Right cardiac atrium (tissue), 5 donors: ENCODE data around the gene CSTPP1. TPM values are rescaled to one million over a fixed set of nuclear protein-coding genes. Genes with fewer than 3 reads are reported as not detected.
A peak's percentile ranks its signal among the peaks of the same experiment; 100 is the strongest.

Experiments used
- ATAC-seq, 2 donors: fragments of 200-7000 bp; cut with Tn5 transposase; one replicate each; pipeline versions ENCODE4 v1.8.0 to v1.9.1; 2020; ENCODE audit warnings: moderate library complexity in 2 of 2, mild to moderate bottlenecking in 1 of 2
- DNase-seq, 3 donors: peaks; one replicate each; pipeline ENCODE4 v3.0.0-alpha.2; 2020
- H3K27ac ChIP-seq: one replicate; pipeline ENCODE4 v1.5.1; 2013; ENCODE audit warnings: mild to moderate bottlenecking, low read length, control low read depth, moderate library complexity
- H3K27me3 ChIP-seq: one replicate; pipeline ENCODE4 v1.6.1; 2013; ENCODE audit not compliant: control insufficient read depth, insufficient read depth
- H3K4me1 ChIP-seq: one replicate; pipeline ENCODE4 v1.6.1; 2013; ENCODE audit warnings: low read length; ENCODE audit not compliant: control insufficient read depth, insufficient read depth
- H3K4me3 ChIP-seq: one replicate; pipeline ENCODE4 v1.5.1; 2013; ENCODE audit warnings: low read length, control low read depth
- H3K9me3 ChIP-seq: one replicate; pipeline ENCODE4 v1.6.1; 2013; ENCODE audit warnings: low read length; ENCODE audit not compliant: control insufficient read depth
- WGBS: extraction: QIAGEN DNeasy Blood & Tissue Kit; methylation state at CpG from one replicate; pipeline ENCODE4 v1.1.7; 2013; 5-methylcytosine and 5-hydroxymethylcytosine counted together
- intact Hi-C, 4 donors: fragments of 100-400 bp; cut with DNase I; formaldehyde crosslinking; loops; one replicate each; pipeline versions ENCODE4 v1.11.0 to v1.14.0; 2022 to 2023
- polyA plus RNA-seq: library from polyadenylated mRNA; stranded (reverse); fragments of 200-250 nt; gene quantifications from one replicate; pipeline ENCODE4 v1.2.3, GENCODE V29; 2013
- total RNA-seq, 4 donors: library from RNA; stranded (reverse); fragmentation: NEBNext Ultra II Directional; extraction: Animal tissue kit (Norgen Biotek cat#: 25700); gene quantifications; one replicate each; pipeline ENCODE4 v1.2.1, GENCODE V29; 2021
- donor health status: healthy with polysubstance abuse.
- donor health status: DM: no; HTN: yes; CAD: no.
- donor health status: DM: no; HTN: no; CAD: no.
- donor health status: DM: no; HTN: yes; CAD: no; lungs with severe emphysema.
- donor health status: DM: yes; HTN: yes; CAD: no.

Gene CSTPP1
- total and polyA plus RNA-seq, 5 donors, result 12.7 to 17.5 (median 15.6) TPM

GRCh38 chr11:47182380-47182779 lies 245.8 kb downstream of the CSTPP1 start:
- DNase-seq (no peak), ATAC-seq (no peak)
- H3K4me1 ChIP-seq, result peaks cover 8% of the 10 kb centered on the region
- H3K9me3 ChIP-seq, result no peaks in the 10 kb centered on the region
- H3K27me3 ChIP-seq, result no peaks in the 10 kb centered on the region
- 80% methylated on average over 17 of the region's 17 CpGs for WGBS
- H3K4me3 ChIP-seq, result peak overlapping the region; percentile 26
- intact Hi-C loops, result loop anchor here in 2 of 4 donors (5.0 to 10.0 kb wide), 2 partner anchors 75 to 172 kb away; partner anchors contain the start of genes MYBPC3 (in 1 of the 2) and NR1H3 (in 1 of the 2)
- peak overlapping the region; percentile 68 for H3K27ac ChIP-seq

DNA sequence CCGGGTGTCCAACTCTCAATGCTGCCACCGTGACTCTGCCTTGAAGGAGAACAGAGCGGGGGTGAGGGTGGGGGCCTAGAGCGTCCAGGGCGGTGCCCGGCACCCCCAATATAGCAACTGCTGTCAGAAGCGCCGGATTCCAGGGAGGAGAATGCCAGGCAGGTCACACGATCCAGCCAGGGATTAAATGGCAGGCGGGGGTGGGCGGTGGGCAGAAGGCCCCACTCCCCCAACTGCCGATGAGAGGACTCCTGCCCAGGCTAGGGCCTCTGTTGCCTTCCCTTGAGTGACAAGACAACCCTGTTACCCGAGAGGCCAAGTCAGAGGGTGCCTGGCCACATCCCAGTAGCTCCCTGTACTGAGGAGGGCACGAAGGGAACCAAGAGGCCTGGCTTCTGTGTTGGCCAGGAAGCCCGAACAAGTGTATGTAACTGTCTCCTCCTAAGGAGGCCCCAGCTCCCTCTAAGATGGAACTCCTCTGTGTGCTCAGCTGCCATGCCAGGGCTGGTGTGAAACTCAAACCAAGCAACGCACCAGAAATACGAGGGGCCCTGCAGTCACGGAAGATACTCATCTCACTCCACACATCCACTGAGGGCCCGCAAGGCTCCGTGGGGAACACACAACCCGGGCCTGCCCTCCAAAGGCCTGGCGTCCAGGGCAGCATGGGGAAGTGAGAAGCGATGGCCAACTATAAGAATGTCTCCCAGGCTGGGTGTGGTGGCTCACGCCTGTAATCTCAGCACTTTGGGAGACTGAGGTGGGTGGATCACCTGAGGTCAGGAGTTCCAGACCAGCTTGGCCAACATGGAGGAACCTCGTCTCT lies 246.7 kb downstream of the CSTPP1 start:
- 75% methylated on average over 25 of the region's 25 CpGs for WGBS
- no peak for DNase-seq
- Histone ChIP-seq H3K27me3 (no peaks in the 10 kb centered on the region), H3K4me1 (no peaks in the 10 kb centered on the region), H3K27ac (peak overlapping the region; percentile 97), H3K9me3 (no peaks in the 10 kb centered on the region), H3K4me3 (no peak overlapping the region)
- intact Hi-C loops, result loop anchor here in 2 of 4 donors (5.0 to 10.0 kb wide), 2 partner anchors 74 to 172 kb away; partner anchors contain the start of genes MYBPC3 (in 1 of the 2) and NR1H3 (in 1 of the 2)
- ATAC-seq, result peak; percentile 7 to 21

DNA sequence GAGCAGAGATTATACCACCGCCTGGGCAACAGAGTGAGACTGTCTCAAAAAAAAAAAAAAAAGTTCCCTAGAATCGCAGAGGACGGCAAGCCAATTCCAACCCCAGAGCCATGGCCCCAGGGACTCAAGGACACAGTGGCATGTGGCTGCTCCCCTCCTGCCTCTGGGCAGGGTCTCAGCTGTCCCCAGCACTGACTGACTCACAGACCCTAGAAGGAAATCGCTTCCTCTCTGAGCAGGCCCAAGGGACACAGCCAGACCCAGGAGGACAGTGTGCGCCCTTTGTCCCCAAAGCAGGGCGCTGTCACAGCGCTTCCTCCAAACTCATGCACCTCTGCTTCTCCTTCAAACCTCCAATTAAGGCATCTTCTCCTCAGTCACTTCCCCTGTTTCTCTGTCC lies 247.4 kb downstream of the CSTPP1 start:
- DNase-seq (no peak), ATAC-seq (no peak)
- no peaks in the 10 kb centered on the region for H3K4me1 ChIP-seq
- no peaks in the 10 kb centered on the region for H3K27me3 ChIP-seq
- H3K27ac ChIP-seq, result peak overlapping the region; percentile 97
- no peak overlapping the region for H3K4me3 ChIP-seq
- H3K9me3 ChIP-seq, result no peaks in the 10 kb centered on the region
- 80% methylated on average over 7 of the region's 7 CpGs for WGBS
- intact Hi-C loops, result loop anchor here in 2 of 4 donors (5.0 to 10.0 kb wide), 2 partner anchors 73 to 171 kb away; partner anchors contain the start of genes MYBPC3 (in 1 of the 2) and NR1H3 (in 1 of the 2)

- DNase-seq (peak in 1 of 3 donors; percentile 68), ATAC-seq (peak in 1 of 2 donors; percentile 6)
- Histone ChIP-seq H3K27ac (peak overlapping the region; percentile 97), H3K4me3 (peak overlapping the region; percentile 70), H3K27me3 (no peaks in the 10 kb centered on the region), H3K9me3 (no peaks in the 10 kb centered on the region), H3K4me1 (no peaks in the 10 kb centered on the region)
- intact Hi-C loops, result loop anchor here in 2 of 4 donors (5.0 to 10.0 kb wide), 2 partner anchors 72 to 170 kb away; partner anchors contain the start of genes MYBPC3 (in 1 of the 2) and NR1H3 (in 1 of the 2)
- whole genome bisulfite sequencing, result 33% methylated on average over 13 of the region's 13 CpGs
Observed at GRCh38 chr11:47184711-47185304, 248.2 kb downstream of the CSTPP1 start.

DNA sequence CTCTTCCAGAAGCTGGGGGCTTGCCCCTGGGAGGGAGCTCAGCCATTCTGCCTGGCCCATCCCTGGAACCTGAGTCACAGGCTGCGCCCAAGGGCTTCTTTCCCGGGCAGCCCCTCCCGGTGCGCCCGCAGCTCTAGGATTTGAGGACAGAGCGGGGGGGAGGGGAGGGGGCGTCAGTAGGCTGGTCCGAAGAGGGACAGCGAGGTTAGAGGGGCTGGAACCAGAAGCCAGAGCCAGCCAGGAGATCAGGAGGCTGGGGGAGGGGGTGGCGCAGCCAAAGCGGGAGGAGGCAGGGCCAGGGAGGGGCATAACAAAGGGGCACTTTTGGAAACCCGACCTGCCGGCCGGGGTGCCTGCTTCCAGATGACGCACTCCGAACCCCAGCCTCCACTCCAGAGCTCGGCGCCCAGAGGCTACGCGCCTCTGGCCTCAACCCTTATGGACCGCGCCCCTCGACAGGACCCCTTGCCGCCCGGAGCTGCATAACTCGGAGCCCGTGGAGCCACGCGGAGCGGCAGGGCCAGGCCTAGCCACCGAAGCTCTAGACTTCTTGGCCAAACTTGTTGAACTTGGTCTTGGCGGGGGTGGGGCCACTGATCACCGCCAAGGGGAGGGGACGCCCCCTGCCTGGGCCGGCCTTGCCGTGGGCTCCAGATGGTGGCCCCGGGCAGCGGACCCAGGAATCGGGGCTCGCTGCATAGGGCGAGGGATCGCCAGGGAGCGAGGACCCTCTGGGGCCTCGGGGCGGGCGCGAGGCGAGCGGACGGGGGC lies 248.9 kb downstream of the CSTPP1 start:
- no peaks in the 10 kb centered on the region for H3K27me3 ChIP-seq
- WGBS, result 6% methylated on average over 50 of the region's 50 CpGs
- ATAC-seq, result peak; percentile 25 to 42
- H3K9me3 ChIP-seq, result no peaks in the 10 kb centered on the region
- H3K27ac ChIP-seq, result peak overlapping the region; percentile 97
- no peaks in the 10 kb centered on the region for H3K4me1 ChIP-seq
- peak overlapping the region; percentile 70 for H3K4me3 ChIP-seq
- DNase-seq, result peak; percentile 61 to 88 (median 84)
- intact Hi-C loops, result loop anchor here in 1 of 4 donors (10.0 kb wide), 1 partner anchor 169 kb away; the partner anchor contains the start of gene MYBPC3

- no peaks in the 10 kb centered on the region for H3K4me1 ChIP-seq
- H3K27ac ChIP-seq, result peak within 1 kb of the TSS; percentile 97
- H3K9me3 ChIP-seq, result no peaks in the 10 kb centered on the region
- DNase-seq, result peak; percentile 49 to 84 (median 77)
- H3K27me3 ChIP-seq, result no peaks in the 10 kb centered on the region
- intact Hi-C loops, result loop anchor here in 1 of 4 donors (10.0 kb wide), 1 partner anchor 169 kb away; the partner anchor contains the start of gene MYBPC3
- peak; percentile 56 to 61 for ATAC-seq
- H3K4me3 ChIP-seq, result peak within 1 kb of the TSS; percentile 70
- under 1% methylated on average over 80 of the region's 80 CpGs for WGBS
Observed at GRCh38 chr11:47186076-47186699, 249.6 kb downstream of the CSTPP1 start, which contains the start of gene PACSIN3. TSS of gene PACSIN3 (minus strand) at chr11:47186434. CDS start at chr11:47182727, 3,707 bp downstream.

- Histone ChIP-seq H3K9me3 (no peaks in the 10 kb centered on the region), H3K27ac (peak overlapping the region; percentile 83), H3K4me3 (peak overlapping the region; percentile 70), H3K27me3 (no peaks in the 10 kb centered on the region), H3K4me1 (no peaks in the 10 kb centered on the region)
- DNase-seq (peak; percentile 51 to 81 (median 80)), ATAC-seq (peak; percentile 38 to 40)
- WGBS, result under 1% methylated on average over 63 of the region's 63 CpGs
- intact Hi-C loops, result loop anchor here in 1 of 4 donors (10.0 kb wide), 1 partner anchor 168 kb away; the partner anchor contains the start of gene MYBPC3
Observed at GRCh38 chr11:47186700-47187695, 250.4 kb downstream of the CSTPP1 start.

DNA sequence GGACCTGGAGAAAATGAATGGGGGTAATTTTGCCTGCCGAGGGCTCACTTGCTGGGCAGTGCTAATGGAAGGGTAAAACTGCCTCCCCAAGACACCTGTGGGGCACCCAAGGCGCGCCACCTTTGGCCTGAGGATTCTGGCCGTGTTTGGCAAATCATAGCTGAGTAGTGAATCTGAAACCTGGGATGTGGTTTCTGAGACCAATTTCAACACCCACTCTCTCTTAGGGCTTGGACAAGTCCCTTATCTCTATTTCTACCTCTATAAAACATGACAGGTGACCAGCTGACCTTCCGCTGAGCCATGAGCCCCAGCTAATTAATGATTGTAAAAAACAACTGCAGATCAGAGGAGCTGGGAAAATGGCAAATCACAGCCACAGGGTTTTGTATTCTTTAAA lies 251.2 kb downstream of the CSTPP1 start:
- DNase-seq (no peak), ATAC-seq (no peak)
- intact Hi-C loops, result loop anchor here in 1 of 4 donors (10.0 kb wide), 1 partner anchor 167 kb away; the partner anchor contains the start of gene MYBPC3
- Histone ChIP-seq H3K27me3 (no peaks in the 10 kb centered on the region), H3K4me3 (peak overlapping the region; percentile 70), H3K9me3 (no peaks in the 10 kb centered on the region), H3K27ac (peak overlapping the region; percentile 83), H3K4me1 (no peaks in the 10 kb centered on the region)
- 38% methylated on average over 5 of the region's 5 CpGs for WGBS

GRCh38 chr11:47188259-47188658 lies 251.7 kb downstream of the CSTPP1 start:
- no peaks in the 10 kb centered on the region for H3K27me3 ChIP-seq
- no peaks in the 10 kb centered on the region for H3K4me1 ChIP-seq
- no peaks in the 10 kb centered on the region for H3K9me3 ChIP-seq
- 95% methylated on average over 1 of the region's 1 CpG for whole genome bisulfite sequencing
- DNase-seq (no peak), ATAC-seq (no peak)
- intact Hi-C loops, result loop anchor here in 1 of 4 donors (10.0 kb wide), 1 partner anchor 167 kb away; the partner anchor contains the start of gene MYBPC3
- peak overlapping the region; percentile 14 for H3K27ac ChIP-seq
- H3K4me3 ChIP-seq, result no peak overlapping the region
